WTC11 (cell line): ENCODE data around the gene CCDC69.

ENCODE experiments used
- ATF6 ChIP-seq: sonication (generic); formaldehyde crosslinking; IDR thresholded peaks from 2 replicates; pipeline ENCODE4 v1.8.1; 2023; ENCODE audit warnings: mild to moderate bottlenecking, missing genetic modification reagents
- CTCF ChIP-seq: fragments of 200-600 bp; IDR thresholded peaks from 2 replicates; pipeline ENCODE4 v1.8.0; 2022; ENCODE audit warnings: antibody characterized with exemption
- ETV6 ChIP-seq: sonication (generic); formaldehyde crosslinking; IDR thresholded peaks from 2 replicates; pipeline ENCODE4 v1.8.1; 2022; ENCODE audit warnings: mild to moderate bottlenecking, missing genetic modification reagents
- GABPB1 ChIP-seq: sonication (generic); formaldehyde crosslinking; IDR thresholded peaks from 2 replicates; pipeline ENCODE4 v1.8.1; 2023; ENCODE audit warnings: mild to moderate bottlenecking, missing genetic modification reagents
- IRF2 ChIP-seq: sonication (generic); formaldehyde crosslinking; IDR thresholded peaks from 2 replicates; pipeline ENCODE4 v1.8.0; 2022; ENCODE audit warnings: low read depth, missing genetic modification reagents, borderline replicate concordance
- JAZF1 ChIP-seq: fragments of 250-450 bp; sonication (Bioruptor Pico); IDR thresholded peaks from 2 replicates; pipeline ENCODE4 v1.9.0; 2021; ENCODE audit warnings: moderate library complexity, mild to moderate bottlenecking, inconsistent platforms
- MAX ChIP-seq: sonication (generic); formaldehyde crosslinking; IDR thresholded peaks from 2 replicates; pipeline ENCODE4 v1.8.0; 2022; ENCODE audit warnings: mild to moderate bottlenecking, missing genetic modification reagents
- MLX ChIP-seq: sonication (generic); formaldehyde crosslinking; IDR thresholded peaks from 2 replicates; pipeline ENCODE4 v1.8.1; 2023; ENCODE audit warnings: mild to moderate bottlenecking, missing genetic modification reagents, moderate library complexity
- SMAD4 ChIP-seq: sonication (generic); formaldehyde crosslinking; IDR thresholded peaks from 2 replicates; pipeline ENCODE4 v1.8.0; 2022; ENCODE audit warnings: mild to moderate bottlenecking, missing genetic modification reagents
- STAT6 ChIP-seq: sonication (generic); formaldehyde crosslinking; conservative IDR thresholded peaks from 2 replicates; pipeline ENCODE4 v1.8.1; 2023; ENCODE audit warnings: mild to moderate bottlenecking, low read depth, missing genetic modification reagents, moderate library complexity
- ZNF121 ChIP-seq: sonication (generic); formaldehyde crosslinking; IDR thresholded peaks from 2 replicates; pipeline ENCODE4 v1.8.0; 2023; ENCODE audit warnings: missing genetic modification reagents
- ZNF232 ChIP-seq: sonication (generic); formaldehyde crosslinking; IDR thresholded peaks from 2 replicates; pipeline ENCODE4 v1.8.0; 2022; ENCODE audit warnings: mild to moderate bottlenecking, missing genetic modification reagents
- ZSCAN18 ChIP-seq: fragments of 250-450 bp; sonication (Bioruptor Pico); IDR thresholded peaks from 2 replicates; pipeline ENCODE4 v2.1.2; 2022; ENCODE audit warnings: mild to moderate bottlenecking, moderate library complexity

- no peak for TF ChIP-seq CTCF
- no peak for TF ChIP-seq ETV6
- no peak for TF ChIP-seq ZNF121
- TF ChIP-seq MAX: no peak
- TF ChIP-seq GABPB1 (CRISPR knock-in tag): no peak
- TF ChIP-seq MLX (CRISPR knock-in tag): no peak
- TF ChIP-seq ATF6 (CRISPR knock-in tag): no peak
- no peak for TF ChIP-seq ZSCAN18 (CRISPR knock-in tag)
- TF ChIP-seq ZNF232: no peak
- no peak for TF ChIP-seq SMAD4 (CRISPR knock-in tag)
- TF ChIP-seq STAT6 (CRISPR knock-in tag): no peak
- no peak for TF ChIP-seq JAZF1
- TF ChIP-seq IRF2 (CRISPR knock-in tag): no peak
These were observed 80.2 kb downstream of the CCDC69 start for GRCh38 chr5:151143645-151144044.
